DMS 273 treated with DMSO at 0.1 percent for 48 hours (cell line): Measurements from ENCODE around the gene PIGM.
"Not testable (repeated sequence)": the region's sequence is repeated elsewhere in the genome, so short reads cannot be mapped to it uniquely, and the experiment has no call there.

ENCODE experiments used
- DNase-seq: peaks from one replicate; lab custom pipeline; 2025; lab: John Stamatoyannopoulos, UW

Gene PIGM

GRCh38 chr1:160061369-160062229 is 29.8 kb upstream of the PIGM start:
- no peak for DNase-seq

DNA sequence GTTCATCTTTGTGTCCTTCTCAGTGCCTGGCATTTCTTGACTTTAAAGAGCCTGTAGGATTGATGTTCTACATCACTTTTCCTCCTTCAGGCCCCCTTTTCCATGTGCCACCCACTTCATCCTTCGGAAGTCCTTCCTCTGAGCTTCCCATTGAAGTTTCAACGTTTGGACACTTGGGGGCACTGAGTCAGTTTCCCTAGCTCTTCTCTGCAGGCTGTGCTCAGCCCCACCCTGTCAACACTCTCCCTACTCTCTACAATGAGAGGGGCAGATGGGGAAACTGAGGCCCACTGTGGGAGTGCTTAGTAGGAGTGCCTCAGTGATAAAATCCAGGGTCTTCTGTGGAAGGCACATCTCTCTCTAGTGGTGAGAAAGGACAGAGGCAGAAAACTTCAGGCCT is 26.3 kb upstream of the PIGM start:
- no peak for DNase-seq

- no peak for DNase-seq
Observed at GRCh38 chr1:160056648-160057169, 24.9 kb upstream of the PIGM start.

- no peak for DNase-seq
Observed at GRCh38 chr1:160053548-160054365, 22.0 kb upstream of the PIGM start.

DNA sequence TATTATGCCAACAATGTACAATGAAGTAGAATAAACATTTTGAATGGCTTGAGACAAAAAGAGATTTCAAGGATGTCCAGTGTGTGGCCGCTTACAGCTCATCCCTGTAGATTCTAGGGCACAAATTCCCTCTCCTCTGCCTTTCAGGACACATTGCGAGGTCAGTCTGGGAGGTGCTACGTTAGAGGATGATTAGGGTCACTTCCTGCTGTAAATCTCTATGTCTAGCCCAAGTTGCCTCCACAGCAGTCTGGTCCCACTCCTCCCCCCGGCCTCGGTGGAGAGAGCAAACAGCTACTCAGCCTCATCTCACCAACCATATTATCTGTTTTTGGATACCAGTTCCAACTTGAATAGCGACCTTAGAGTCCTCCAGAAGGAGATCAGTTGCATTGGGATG is 21.1 kb upstream of the PIGM start:
- no peak for DNase-seq

- DNase-seq, result no peak
Observed at GRCh38 chr1:160050619-160051018, 18.8 kb upstream of the PIGM start.

GRCh38 chr1:160050182-160050581 is 18.4 kb upstream of the PIGM start:
- DNase-seq, result not testable (repeated sequence)

- DNase-seq, result no peak
Observed at GRCh38 chr1:160049101-160049500, 17.3 kb upstream of the PIGM start.

- DNase-seq, result no peak
Observed at GRCh38 chr1:160048335-160048734, 16.5 kb upstream of the PIGM start.

- no peak for DNase-seq
Observed at GRCh38 chr1:160047111-160047991, 15.6 kb upstream of the PIGM start.

DNA sequence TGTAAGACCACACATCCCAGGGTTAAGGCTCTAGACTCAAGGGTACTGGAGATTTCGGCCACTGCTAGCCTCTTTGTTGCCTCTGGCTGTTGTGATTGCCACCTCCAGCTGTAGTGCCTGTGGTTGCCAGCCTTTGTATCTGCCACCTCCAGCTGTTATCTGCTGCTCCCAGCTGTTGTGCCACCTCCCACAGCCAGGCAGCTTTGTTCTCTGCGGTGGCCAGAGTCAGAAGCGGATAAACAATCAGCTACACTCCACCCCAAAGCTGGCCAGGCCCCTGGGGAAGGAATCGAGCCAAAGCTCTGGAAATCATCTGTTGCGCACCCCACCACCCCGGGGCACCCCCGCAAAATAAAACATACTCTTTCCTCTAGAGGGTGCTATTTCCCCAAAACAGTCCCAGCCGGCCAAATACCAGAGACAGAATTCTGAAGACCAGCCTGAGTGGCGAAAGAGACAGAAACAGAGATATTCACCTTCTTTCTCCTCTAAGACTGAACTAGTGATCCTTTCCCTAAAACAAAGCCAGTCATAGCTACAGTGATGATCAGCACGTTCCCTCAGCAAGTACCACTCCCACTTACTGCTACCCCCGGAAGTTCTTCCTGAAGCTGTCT is 14.8 kb upstream of the PIGM start:
- DNase-seq, result no peak

DNA sequence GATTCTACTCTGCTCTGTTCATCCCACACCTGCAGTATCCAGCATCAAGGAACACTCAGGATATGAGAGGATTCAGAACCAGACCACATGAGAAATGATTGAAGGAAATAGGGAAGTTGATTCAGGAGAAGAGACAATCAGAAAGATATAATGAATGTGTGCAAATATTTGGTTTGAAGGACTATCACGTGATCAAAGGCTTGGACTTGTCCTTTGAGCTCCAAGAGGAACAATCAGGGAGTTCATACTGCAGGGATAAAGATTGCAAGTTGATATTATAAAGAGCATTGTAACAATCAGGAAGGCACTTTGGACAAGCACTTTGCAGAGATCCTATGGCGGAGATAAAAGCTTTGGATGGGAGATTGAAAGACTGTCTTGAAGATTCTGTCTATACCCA is 13.9 kb upstream of the PIGM start:
- no peak for DNase-seq

DNA sequence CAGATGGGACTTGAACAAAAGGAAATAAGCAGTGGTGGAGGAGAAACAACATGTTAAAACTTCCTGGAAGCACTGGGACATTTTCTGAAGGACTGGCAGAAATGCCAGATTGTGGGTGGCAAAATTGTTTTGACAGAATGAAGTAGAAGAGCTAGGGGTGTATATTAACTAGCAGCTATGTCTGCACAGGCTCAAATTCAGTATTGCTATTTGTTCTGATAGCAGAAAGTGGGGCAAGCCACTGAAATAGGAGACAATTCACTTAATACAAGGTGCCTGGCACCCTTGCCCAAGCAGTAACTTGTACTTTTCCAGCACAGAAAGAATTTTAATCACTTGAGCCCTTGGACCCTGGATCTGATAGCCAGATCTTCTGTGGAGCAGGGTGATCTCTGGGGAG is 11.8 kb upstream of the PIGM start:
- no peak for DNase-seq

GRCh38 chr1:160040476-160040875 is 8.7 kb upstream of the PIGM start:
- DNase-seq, result no peak

DNA sequence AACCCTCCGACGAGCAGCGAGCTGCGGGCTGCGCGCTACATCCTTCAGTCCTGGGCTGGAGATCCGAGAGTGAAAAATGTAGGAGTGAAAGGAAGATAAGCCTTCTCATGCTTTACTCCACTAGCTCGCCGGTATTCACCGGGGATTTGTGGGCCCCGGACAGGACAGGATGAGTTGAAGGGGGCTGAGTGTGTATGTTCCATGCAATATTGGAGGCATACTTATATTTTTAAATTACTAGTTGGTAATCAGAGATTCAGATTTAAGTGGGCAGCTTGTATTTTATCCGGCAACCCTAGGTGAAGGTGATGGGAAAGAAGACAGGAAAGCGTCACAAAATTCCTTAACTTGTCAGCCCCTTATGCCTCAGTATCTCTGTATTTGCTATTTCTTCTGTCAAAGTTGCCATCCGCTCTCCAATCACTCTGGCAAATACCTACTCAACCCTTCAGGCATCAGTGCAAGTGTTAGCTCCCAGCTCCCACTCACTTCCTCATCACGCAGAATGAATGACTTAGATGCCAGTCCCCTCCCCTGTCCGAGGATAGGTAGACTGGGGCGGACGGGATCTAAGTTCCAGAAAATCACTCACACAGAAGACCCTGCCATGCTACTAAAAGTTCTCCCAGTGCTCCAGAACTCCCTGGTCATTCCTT is 503 bp upstream of the PIGM start:
- no peak for DNase-seq

DNA sequence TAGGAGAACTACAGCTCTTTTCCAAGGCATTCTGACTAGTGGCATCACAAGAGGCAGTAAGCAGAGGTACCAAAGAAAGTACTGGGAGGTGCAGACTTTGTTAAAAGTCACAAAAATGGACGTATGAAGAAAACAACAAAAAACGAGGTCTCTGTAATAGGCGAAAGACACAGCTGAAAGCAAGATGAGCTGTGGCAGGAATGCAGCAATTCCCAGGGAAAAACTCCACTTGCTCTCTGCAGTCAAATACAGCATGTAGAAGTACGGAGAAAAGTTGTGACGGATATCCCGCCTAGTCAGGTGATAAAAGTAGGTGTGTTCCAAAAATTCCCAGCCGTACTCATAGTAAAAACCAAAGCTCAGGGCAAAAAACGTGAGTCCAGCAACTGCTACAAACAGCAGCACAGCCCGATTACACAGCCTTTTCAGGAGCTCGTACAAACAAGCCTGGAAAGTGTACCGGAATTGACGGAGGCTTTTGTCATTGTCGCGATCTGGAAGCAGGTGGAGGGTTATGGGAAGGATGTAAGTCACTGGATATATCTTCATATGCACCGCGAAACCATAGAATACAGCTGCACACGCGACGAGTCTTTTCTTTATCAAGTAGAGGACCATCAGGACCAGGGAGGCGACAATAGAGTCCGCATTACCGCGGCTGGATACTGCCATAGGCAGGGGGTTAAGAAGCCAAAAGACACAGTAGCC is 979 bp downstream of the PIGM start:
- no peak for DNase-seq

- no peak for DNase-seq
Observed at GRCh38 chr1:160028426-160028825, 3.4 kb downstream of the PIGM start.

GRCh38 chr1:160025314-160025713 is 6.5 kb downstream of the PIGM start:
- no peak for DNase-seq

DNA sequence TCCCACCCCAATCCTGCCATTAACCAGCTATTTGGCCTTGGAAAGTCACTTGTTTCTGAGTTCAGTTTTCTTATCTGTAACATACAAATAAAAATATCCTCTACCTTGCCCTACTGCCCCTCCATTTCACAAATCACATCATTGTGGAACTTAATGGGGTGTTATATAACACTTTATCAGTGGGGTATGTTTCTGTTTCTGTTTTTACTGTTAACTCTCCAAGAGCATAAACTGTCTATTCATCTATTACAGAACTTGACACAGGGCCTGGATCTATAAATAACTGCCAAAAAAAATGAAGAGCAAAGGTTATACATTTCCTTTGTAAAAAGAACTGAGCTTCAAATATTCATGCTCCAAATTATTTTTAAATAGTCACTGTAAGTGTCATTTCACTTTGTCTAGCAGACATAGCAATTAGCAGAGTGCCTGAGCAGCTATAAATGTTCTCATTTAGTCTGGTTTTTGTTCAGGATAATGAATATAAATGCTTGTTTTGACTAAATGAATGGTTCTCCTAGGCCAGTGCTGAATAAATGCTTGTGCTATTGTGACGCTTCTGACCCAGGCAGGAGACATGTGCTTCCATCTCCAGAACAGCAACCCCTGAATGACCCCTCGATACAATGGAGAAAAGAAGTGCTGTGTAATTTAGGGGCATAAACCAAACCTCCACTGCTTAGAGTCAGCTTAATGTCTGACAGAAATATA is 7.4 kb downstream of the PIGM start:
- no peak for DNase-seq
